GM21528 (cell line): Measurements from ENCODE around the gene RGPD8.
A peak's percentile ranks its signal among the peaks of the same experiment; 100 is the strongest.
"Not testable (repeated sequence)": the region's sequence is repeated elsewhere in the genome, so short reads cannot be mapped to it uniquely, and the experiment has no call there.

Experiments
- ATAC-seq: cut with Tn5 transposase; IDR thresholded peaks from one replicate; pipeline ENCODE4 v1.9.1; 2021; ENCODE audit warnings: mild to moderate bottlenecking, moderate library complexity; ENCODE audit not compliant: unreplicated experiment, low FRiP score

RGPD8 gene

DNA sequence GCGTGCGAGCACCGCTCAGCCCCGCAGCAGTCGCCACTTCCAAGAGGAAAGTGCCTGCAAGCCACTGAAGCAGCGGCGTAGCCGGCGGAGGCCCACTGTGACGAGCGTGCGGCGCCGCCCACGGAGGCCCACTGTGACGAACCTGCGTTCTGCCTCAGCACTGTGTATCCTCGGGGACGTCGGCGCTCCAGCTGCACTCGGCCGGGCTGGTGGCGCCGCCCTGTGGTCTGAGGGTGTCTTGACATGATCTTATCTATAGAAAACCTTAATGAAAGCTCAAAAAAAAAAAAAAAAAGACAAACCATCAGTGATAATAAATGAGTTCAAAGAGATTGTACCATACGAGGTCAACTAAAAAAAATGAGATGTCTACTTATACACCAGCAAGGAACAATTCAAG lies at the start of gene RGPD8:
RGPD8 (minus strand) TSS at position 166 of the 400 bp plus-strand sequence. CDS start 192 bp downstream, outside the sequence.
- peak; percentile 98 for ATAC-seq

DNA sequence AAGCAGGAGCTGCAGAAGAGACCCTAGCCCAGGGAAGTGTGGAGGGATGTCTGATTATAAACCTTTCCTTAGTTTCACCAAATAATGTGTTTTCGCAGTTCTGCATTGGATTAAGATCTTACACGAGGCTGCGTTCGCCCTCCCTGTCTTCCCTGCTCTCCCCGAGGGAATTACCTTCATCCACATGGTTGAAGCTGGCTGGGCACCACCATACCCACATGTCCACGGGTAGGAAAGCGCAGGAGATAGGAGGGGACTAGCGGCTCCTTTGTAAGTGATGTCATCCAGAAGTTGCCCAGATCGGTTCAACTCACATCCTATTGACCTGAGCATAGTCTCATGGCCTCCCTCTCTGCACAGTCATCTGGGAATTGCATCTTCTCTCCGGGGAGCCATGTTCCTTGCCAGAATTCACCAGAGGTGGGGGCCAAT lies 49.6 kb upstream of the RGPD8 start:
- no peak for ATAC-seq

DNA sequence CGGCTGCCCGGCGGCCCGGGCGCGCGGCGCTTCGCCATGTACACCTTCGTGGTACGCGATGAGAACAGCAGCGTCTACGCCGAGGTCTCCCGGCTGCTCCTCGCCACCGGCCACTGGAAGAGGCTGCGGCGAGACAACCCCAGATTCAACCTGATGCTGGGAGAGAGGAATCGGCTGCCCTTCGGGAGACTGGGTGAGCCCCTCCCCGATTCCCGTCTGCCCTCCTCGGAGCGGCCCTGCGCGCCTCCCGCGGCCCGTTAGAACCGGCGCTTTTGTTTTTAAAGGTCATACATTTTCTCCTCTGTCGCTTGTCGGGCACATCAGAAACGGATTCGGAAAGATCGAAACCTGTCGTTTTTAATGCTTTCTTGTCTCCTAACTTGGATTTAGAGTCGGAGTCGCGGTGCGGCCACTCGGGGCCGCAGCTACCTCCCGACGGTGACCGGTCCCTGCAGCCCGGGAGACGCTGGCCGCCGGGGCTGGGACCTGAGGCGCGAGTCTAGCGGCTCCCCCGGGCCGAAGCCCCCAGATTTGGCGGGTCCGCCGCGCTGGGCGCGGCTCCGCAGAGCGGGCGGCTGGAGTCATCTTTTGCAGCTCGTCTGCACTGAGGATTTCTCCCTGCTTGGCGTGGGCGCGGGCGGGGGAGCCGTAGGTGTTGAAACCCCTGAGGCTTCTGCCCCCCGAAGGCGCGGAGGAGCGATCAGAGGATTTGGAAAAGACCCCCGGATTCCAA lies 49.0 kb upstream of the RGPD8 start:
- ATAC-seq = peak; percentile 31

DNA sequence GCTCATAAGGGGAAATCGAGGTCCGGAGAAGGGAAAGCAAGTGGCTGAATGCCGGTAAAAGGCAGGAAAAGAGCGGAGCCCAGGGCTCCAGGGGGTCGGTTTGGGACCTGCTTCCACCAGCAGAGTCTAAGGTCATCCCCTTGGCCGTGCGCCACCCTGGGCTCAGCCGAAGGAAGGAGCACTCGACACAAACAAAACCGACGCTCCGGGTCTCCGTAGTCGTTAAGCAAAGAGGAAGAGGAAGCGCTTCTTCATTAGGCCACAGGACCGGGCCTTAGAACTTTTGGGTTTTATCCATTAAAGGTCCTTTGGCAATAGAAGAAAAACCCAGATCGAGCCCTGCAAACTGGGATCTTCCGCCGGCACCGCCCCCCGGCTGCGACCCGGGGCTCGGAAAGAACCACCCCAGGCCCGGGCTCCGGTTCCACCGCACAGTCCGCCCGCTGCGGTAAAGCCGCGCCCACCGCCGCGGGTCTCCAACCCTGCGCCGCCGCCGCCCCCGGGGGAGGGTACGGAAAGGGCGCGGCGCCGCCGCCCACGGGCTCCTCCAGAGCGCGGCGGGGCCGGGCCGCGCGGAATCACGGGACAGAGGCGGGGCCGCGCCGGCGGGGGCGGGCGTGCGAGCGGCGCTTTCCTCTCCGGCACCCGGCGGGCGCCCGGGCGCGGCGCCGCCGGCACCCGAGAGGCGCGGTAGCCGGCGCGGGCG lies 48.2 kb upstream of the RGPD8 start, which contains the start of gene TTL:
TTL (plus strand) TSS at position 629 of the 706 bp plus-strand sequence. CDS start 189 bp downstream, outside the sequence.
- peak; percentile 65 for ATAC-seq

DNA sequence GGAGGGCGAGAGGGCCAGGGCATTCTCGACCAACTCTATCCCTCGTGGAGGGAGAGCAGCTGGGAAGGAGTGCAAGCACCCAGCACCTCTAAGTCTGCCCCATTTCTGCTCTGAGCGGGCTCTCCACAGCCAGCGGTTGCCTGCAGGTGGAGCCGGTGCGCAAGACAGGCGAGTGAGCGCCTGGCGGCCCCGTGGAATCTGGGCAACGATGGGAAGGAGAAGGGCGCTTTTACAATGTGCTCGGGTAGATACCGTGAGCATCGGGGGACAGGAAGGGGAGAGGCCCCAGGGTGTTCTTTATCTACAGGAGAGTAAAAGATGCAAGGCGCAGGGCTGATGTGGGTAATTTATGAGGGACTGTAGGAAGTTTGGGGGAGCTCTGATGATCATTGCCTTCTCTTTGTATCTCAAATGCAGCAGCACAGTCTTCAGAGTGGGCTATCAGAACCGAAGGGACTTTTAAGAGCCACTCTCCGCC lies 47.6 kb upstream of the RGPD8 start:
- peak; percentile 74 for ATAC-seq

DNA sequence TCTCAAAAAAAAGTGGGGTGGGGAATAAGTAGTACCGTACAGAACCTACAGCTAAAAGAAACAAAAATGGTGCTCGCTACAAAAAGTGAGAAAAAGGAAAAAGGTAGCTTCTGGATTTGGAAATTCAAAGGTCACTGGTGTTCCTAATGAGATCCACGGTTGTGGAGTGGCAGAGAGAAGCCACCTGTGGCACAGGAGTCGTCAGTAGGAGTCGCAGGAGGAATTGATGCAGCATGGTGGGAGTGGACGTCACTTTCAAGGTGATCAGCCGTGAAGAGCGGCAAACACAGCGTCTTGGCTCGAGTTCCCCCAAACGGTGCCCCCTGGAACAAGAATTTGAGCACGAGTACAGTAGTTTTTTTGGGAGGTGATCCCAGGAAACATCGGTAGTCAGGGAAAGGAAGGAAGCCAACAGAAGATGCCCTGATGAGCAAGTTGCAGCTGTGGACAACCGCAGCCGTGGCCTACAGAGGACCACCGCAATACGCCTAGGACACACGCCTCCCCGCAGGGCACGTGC lies 47.1 kb upstream of the RGPD8 start:
- ATAC-seq = no peak

DNA sequence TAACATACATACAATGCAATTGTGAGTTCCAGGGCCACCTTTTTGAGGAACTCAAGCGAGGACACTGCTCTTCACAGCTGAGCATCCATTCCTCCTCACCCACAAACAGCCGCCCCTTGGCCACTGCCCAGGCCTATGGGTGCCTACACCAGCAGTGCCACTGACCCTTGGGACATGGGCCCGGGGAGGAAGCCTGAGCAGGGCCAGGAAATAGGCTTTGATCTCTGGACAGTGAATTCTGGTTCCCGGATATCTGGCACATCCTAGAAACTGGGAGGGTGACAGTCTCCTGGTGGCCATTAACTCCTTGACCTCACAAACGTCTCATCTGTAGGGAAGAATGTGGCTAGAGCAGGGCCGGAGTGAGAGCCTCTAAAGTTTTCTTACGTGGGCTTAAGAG lies 43.0 kb upstream of the RGPD8 start:
- no peak for ATAC-seq

DNA sequence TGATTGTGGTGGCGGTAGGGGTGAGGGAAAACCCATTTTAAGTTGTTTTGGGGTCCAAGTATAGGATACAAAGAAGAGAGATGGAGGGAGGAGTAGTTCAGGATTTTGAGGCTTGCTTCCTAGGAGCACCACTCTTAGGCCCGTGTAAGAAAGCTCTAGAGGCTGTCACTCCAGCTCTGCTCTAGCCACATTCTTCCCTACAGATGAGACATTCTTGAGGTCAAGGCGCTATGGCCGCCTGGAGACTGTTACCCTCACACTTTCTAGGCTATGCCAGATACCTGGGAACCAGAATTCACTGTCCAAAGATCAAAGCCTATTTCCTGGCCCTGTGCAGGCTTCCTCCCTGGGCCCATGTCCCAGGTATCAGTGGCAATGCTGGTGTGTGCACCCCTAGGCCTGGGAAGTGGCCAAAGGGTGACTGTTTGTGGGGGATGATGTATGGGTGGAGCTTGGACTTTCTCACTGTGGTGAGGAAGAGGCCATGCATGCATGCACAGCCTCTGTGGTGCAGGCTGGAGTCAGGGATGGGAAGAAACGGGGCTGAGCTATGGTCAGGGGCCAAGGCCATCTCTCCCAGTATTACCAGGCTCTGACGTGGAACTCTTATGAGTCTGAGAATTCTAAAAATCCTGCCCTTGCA lies 41.5 kb upstream of the RGPD8 start:
- no peak for ATAC-seq

DNA sequence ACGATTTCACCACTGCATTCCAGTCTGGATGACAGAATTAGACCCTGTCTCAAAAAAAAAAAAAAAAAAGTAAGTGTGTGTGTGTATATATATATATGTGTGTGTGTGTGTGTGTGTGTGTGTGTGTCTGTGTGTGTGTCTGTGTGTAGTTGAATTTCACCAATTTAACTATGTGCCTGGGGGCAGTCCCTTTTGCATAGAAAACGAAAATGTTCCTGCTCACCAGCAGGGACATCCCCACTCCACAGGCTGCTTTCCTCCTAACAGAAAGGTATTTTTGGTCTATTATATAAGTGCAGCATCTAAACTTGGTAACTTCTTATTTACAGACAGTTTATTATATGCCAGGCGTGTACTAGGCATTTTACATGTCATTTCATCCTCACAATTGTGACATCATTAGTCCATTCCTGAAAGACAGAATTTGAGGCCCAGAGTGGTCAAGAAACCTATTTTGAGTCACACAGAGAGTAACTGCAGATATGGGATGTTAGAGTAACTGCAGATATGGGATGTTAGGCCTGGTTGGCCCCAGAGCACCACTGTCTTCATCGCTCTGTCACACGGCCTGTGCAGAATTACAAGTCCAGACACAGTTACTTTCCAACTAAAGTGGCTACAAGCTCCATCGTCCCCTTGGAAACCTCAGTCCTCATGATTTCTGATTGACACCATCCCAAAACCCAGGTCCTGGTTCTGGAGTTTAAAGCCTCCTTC lies 39.3 kb upstream of the RGPD8 start:
- no peak for ATAC-seq

DNA sequence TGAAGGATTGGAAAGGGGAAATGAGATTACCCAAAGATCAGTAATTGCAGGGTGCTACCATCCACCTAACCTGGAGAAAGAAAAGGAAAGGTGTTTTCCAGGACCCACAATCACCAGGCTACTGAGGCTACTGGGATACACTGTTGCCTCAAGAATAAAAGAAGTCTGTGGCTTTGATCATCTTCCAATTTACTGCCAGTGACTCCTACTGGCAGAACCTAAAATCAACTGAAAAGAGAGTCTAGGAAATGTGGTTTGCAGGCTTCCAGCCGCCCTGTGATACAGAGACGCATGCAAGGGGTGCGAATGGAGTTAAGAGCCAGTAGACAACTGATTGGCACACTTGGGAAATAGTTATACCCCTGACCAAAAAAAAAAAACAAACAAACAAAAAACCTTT lies 31.9 kb upstream of the RGPD8 start:
- no peak for ATAC-seq

DNA sequence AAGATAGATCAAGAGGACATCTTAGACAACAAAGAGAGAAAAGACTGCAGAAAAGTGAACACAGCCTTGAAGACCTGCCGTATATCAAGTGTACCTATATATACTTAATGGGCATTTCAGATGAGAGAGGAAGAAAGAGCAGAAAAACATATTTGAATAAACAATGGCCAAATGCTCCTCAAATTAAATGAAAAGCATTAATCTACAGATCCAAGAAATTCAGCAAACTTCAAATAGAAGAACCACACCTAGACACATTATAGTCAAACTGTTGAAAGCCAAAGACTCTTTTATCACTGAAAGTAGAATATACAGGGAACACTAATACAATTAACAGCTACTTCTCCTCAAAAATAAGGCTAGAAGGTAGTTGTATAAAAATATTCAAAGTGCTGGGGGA lies 29.8 kb upstream of the RGPD8 start:
- ATAC-seq = no peak

DNA sequence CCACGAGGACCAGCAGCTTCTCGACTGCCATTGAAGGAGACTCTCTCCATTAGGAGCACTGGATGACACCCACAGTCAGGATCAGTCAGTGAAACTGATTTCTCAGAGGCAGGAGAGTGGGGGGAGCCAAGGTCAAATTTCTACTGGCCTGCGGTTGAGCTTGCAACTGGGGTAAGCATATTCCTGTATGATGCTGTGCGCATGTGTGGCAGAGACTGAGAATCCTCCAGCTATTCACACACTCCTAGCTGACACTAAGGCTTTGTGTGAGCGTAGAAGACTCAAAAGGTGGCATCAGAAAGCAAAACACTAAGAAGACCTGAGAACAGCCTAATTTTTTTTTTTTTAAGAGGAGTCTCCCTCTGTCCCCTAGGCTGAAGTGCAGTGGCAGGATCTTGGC lies 28.7 kb upstream of the RGPD8 start:
- ATAC-seq = no peak

DNA sequence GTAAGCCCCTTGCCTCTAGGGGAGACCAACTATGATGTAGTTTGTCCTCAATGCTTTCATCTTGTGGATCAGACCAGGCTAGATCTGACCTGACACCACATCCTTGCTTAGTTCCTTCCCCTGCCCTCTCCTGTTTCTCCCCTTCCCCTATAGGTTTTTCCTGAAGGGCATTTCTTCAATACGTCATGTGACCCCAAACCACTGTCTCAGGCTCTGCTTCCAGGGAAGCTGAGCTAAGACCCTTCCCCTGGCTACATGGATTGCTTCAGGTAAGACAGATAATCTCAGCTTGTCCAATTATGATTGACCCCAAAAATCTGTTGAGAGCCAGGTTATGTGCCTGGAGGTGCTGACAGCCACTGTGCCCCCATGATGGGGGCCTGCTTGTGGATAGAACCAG lies 25.9 kb upstream of the RGPD8 start:
- no peak for ATAC-seq

DNA sequence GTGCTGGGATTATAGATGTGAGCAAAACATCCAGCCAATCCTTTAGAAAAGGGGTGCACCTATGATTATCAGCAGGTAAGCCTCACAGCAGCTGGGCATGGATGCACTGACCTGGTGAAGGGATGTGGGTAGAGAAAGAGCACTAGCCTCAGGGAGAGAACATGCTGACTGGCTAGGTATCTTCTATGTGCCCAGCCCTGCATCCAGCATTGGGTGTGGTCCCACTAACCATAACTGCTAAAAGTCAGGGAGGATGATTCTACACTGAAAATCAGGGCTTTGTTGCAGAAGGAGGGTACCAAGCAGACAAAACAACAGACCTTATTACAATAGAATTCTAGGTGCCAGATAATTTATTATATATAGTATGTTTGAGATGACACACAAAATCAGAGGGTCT lies 21.1 kb upstream of the RGPD8 start:
- no peak for ATAC-seq

DNA sequence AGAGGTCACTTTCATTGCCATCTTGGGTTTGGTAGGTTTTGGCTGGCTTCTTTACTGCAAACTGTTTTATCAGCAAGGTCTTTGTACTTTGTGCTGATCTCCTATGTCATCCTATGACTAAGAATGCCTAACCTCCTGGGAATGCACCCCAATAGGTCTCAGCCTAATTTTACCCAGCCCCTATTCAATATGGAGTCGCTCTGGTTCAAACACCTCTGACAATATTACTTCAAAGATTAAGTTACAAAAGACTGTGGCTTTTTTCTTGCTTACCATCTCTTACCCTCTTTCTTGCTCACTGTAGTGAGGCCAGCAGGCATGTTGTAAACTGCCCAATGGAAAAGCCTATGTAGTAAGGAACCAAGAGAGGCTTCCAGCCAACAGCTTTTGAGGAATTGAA lies 17.9 kb upstream of the RGPD8 start:
- no peak for ATAC-seq

DNA sequence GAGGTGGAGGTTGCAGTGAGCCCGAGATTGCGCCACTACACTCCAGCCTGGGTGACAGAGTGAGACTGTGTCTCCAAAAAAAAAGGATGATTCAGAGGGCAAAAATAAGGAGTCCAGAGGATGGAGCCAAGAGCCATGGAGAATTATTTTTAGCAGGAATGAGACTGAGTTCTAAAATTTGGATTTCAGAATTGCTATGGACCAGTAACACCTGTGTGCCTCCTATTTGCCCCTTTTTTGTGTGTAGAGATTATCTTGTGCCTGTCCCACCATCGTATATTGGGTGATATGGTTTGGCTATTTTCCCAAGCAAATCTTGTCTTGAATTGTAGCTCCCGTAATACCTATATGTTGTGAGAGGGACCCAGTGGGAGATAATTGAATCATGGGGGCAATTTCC lies 16.4 kb upstream of the RGPD8 start:
- no peak for ATAC-seq

DNA sequence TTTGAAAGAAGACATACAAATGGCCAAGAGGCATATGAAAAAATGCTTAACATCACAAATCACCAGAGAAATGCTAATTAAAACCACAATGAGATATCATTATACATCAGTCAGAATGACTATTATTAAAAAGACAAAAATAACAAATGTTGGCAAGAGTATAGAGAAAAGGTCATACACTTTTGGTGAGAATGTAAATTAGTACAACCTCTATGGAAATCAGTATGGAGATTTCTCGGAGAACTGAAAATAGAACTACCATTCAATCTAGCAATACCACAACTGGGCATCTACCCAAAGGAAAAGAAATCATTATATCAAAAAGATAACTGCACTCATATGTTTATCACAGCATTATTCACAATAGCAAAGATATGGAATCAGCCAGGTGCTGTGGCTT lies 10.8 kb upstream of the RGPD8 start:
- not testable (repeated sequence) for ATAC-seq

DNA sequence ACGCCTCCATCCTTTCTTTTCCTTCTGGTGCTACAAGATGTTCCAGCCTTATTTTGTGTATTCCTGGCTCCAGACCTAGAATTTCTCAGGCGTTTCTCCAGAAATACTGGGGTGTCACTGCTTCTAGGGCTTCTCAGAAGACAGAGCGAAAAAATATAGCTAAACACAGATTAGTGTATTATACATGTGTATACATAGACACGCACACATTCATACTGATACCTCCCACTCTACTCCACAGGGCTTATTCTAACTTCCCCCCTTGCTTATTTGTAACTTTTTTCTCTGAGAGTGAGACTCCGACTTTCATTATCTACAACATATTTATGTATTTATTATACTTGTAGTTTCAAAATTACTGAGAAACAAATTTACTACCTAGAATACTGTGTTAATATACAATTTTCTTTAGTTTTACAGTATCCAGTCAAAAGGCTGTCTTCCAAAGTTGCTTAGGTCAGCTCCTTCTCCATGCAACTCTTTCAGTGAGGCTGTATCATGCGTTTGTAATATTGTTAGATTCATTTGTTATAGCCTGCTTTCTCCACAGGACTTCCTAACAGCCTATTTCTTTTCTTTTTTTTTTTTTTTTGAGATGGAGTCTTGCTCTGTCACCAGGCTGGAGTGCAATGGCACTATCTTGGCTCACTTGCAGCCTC lies 5.3 kb upstream of the RGPD8 start:
- ATAC-seq = not testable (repeated sequence)

DNA sequence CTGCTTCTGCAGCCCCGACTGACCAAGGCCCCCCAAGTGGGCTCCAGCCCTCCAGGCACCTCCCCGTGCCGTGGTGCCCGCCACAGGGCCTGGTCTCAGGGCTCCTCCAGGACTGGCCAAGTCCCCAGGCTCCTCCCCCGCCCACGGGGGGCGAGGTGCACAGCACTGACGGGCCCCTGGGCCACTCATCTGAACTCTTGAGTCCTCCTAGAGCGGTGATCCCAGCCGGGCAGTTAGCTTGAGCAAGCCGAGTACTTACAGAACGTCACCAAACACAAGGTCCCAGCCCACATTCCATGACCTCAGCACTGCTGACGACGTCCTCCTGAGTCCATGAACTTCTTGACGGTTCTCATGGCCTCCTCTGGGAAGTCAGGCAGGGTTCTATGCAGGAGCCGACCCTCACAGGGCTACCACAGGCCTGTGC lies 4.0 kb upstream of the RGPD8 start:
- not testable (repeated sequence) for ATAC-seq

DNA sequence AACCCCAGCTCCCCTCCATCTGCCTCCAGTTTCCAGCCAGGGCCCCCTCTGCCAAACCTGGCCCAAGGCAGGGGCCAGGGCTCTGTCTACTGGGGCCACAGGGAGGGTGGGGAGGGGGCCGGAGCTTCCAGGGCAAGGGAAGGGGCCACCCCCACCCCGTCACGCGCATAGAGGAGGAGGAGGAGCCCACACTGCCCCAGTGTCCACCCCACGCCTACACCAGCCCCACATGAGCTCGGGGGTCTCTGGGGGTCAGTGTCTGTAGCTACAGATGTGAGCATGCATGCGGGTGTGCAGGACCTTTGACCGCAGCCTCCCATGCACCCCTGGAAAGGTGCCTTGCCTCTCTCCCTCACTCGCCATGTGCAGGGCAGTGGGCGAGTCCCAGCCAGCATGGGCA lies 3.5 kb upstream of the RGPD8 start:
- ATAC-seq = not testable (repeated sequence)
